A673 (cell line): ENCODE measurements around the gene ZSCAN10.

Experiments used
- EZH2 ChIP-seq: fragments of 200-600 bp; sonication (generic); IDR thresholded peaks from 2 replicates; pipeline ENCODE4 v1.6.1; 2017; ENCODE audit warnings: borderline replicate concordance, low read depth, mild to moderate bottlenecking, mixed read lengths, antibody characterized with exemption, low read length; ENCODE audit not compliant: poor library complexity, severe bottlenecking
- TF ChIP-seq, protein P1 (sequence below): fragments of 300-800, 200-600 bp; sonication (generic); conservative IDR thresholded peaks from 2 replicates; pipeline ENCODE4 v1.5.1; 2017; ENCODE audit warnings: low read depth, mild to moderate bottlenecking, antibody characterized with exemption, low read length, moderate library complexity, mixed read lengths

DNA sequence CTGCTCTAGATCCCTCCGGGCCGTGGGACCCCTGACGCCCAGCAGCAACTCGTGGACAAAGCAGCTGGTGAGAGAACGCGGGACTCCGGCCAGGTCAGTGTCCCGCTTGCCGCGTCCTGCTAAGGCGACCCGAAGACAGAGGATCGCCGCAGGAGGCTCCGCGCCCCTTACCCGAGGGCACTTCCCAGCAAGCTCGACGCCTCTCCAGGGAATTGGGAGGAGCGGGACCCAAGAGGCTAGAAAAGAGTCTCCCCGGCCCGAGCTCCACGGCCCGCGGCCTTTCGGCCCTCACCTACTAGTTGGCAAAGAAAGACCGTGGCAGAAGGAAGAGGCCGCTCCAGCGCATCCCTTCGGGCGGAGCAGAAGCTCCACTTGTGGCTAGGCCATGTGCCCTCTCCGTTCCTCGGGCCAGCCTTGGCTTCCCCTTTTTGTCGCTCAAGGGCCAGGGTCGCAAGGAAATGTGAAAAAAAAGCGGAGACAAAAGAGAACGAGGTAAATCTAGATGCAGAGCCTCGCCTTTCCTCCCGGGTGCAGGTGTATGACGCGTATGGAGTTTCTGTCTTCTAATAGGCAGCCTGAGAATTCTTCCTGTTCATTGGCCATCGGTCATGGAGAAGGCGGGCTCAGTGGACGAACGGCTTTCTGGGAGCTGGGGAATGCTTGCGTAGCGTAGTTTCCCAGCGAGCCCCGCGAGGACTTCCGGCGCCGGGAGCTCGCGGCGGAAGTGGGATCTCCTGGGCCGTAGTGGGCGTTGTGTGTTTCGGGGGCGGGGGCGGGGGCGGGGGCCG lies 35.4 kb upstream of the ZSCAN10 start, which contains the start of gene ZNF213:
- TF ChIP-seq, protein P1, sequence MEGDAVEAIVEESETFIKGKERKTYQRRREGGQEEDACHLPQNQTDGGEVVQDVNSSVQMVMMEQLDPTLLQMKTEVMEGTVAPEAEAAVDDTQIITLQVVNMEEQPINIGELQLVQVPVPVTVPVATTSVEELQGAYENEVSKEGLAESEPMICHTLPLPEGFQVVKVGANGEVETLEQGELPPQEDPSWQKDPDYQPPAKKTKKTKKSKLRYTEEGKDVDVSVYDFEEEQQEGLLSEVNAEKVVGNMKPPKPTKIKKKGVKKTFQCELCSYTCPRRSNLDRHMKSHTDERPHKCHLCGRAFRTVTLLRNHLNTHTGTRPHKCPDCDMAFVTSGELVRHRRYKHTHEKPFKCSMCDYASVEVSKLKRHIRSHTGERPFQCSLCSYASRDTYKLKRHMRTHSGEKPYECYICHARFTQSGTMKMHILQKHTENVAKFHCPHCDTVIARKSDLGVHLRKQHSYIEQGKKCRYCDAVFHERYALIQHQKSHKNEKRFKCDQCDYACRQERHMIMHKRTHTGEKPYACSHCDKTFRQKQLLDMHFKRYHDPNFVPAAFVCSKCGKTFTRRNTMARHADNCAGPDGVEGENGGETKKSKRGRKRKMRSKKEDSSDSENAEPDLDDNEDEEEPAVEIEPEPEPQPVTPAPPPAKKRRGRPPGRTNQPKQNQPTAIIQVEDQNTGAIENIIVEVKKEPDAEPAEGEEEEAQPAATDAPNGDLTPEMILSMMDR = no peak
- no peak for TF ChIP-seq EZH2
